Endothelial cell of umbilical vein (primary cell): ENCODE data around the gene SPG7. TPM values are rescaled to one million over a fixed set of nuclear protein-coding genes. Genes with fewer than 3 reads are reported as not detected.

Experiments
- BruUV-seq: library from RNA; stranded (reverse); fragments of 400-500 nt; replicated peaks from 2 replicates; lab custom pipeline; 2021; lab: Mats Ljungman, UMichigan
- CTCF ChIA-PET: fragments of 300-600, 350-600 bp; sonication (Branson Sonifier 250); formaldehyde crosslinking; loops from one replicate; lab custom pipeline; 2021; ENCODE audit warnings: antibody characterized with exemption, inconsistent platforms; lab: Charles Lee
- POLR2A ChIA-PET: fragments of 300-600, 350-600 bp; sonication (Branson Sonifier 250); formaldehyde crosslinking; loops from one replicate; lab custom pipeline; 2021; ENCODE audit warnings: antibody characterized with exemption, inconsistent platforms; lab: Charles Lee
- DNase-seq: peaks from one replicate; pipeline ENCODE4 v3.0.0-alpha.2; 2011; ENCODE audit warnings: low read depth, low spot score
- FAIRE-seq: peaks from 2 replicates; lab custom pipeline; 2011; peaks lifted over from hg19 to GRCh38; lab: Jason Lieb, UNC
- H2AFZ ChIP-seq: 2 replicates; pipeline ENCODE4 v1.6.0; 2012; ENCODE audit warnings: low read depth, low read length, control low read depth, inconsistent platforms
- H3K27ac ChIP-seq: 2 replicates; pipeline ENCODE4 v1.5.1; 2011; ENCODE audit warnings: low read depth, mild to moderate bottlenecking, control low read depth, low read length, moderate library complexity; ENCODE audit not compliant: insufficient read depth
- H3K27me3 ChIP-seq, 2 experiments: 2 replicates each; pipeline versions ENCODE4 v1.6.0 to v1.6.1; 2011; ENCODE audit warnings: low read length in 2 of 2, mixed read lengths in 1 of 2; ENCODE audit not compliant: control insufficient read depth in 2 of 2, insufficient read depth in 2 of 2
- H3K36me3 ChIP-seq, 2 experiments: 2 replicates in 1 of 2; 3 replicates in 1 of 2; pipeline ENCODE4 v1.5.1; 2011; ENCODE audit warnings: low read length in 2 of 2, mild to moderate bottlenecking in 1 of 2, moderate library complexity in 1 of 2; ENCODE audit not compliant: control insufficient read depth in 2 of 2, insufficient read depth in 2 of 2; ENCODE audit errors: extremely low read depth in 1 of 2
- H3K4me1 ChIP-seq: 3 replicates; pipeline ENCODE4 v1.5.1; 2011; ENCODE audit warnings: mild to moderate bottlenecking, low read length; ENCODE audit not compliant: control insufficient read depth, insufficient read depth; ENCODE audit errors: extremely low read depth
- H3K4me2 ChIP-seq: 2 replicates; pipeline ENCODE4 v1.6.1; 2011; ENCODE audit warnings: low read length, control low read depth, mixed read lengths; ENCODE audit not compliant: insufficient read depth
- H3K4me3 ChIP-seq, 3 experiments: fragments of 200-600 bp in 1 of 3; sonication (generic), shearing (Covaris generic) in 1 of 3; replicated peaks in 1 of 3; 2 replicates each; pipeline ENCODE4 v1.5.1; 2011 to 2016; ENCODE audit warnings: control low read depth in 3 of 3, low read length in 3 of 3, mild to moderate bottlenecking in 2 of 3, inconsistent platforms in 1 of 3, low read depth in 1 of 3, moderate library complexity in 1 of 3; ENCODE audit not compliant: insufficient read depth in 1 of 3
- H3K79me2 ChIP-seq: 2 replicates; pipeline ENCODE4 v1.6.0; 2012; ENCODE audit warnings: low read length, inconsistent platforms; ENCODE audit not compliant: control insufficient read depth, insufficient read depth
- H3K9ac ChIP-seq: replicated peaks from 2 replicates; pipeline ENCODE3; 2011; ENCODE audit warnings: low read length, control low read depth; ENCODE audit not compliant: insufficient read depth; ENCODE audit errors: extremely low read depth
- H3K9me1 ChIP-seq: replicated peaks from 3 replicates; pipeline ENCODE4 v1.6.0; 2011; ENCODE audit warnings: mild to moderate bottlenecking, low read length; ENCODE audit not compliant: control insufficient read depth, insufficient read depth; ENCODE audit errors: extremely low read depth
- H3K9me3 ChIP-seq: replicated peaks from 2 replicates; pipeline ENCODE4 v1.5.1; 2012; ENCODE audit warnings: low read length, inconsistent platforms; ENCODE audit not compliant: control insufficient read depth, insufficient read depth
- H4K20me1 ChIP-seq: replicated peaks from 2 replicates; pipeline ENCODE3; 2011; ENCODE audit warnings: mild to moderate bottlenecking, low read length; ENCODE audit not compliant: control insufficient read depth, insufficient read depth; ENCODE audit errors: extremely low read depth
- EZH2 ChIP-seq: IDR thresholded peaks from 2 replicates; pipeline ENCODE4 v1.6.1; 2012; ENCODE audit warnings: borderline replicate concordance, low read depth, mild to moderate bottlenecking, moderate library complexity, low read length, inconsistent platforms; ENCODE audit not compliant: severe bottlenecking
- FOS ChIP-seq: IDR thresholded peaks from 2 replicates; pipeline ENCODE4 v1.6.1; 2011; ENCODE audit warnings: mild to moderate bottlenecking, low read length, moderate library complexity, borderline replicate concordance; ENCODE audit not compliant: insufficient read depth
- GATA2 ChIP-seq: IDR thresholded peaks from 2 replicates; pipeline ENCODE4 v1.7.0; 2011; ENCODE audit warnings: low read depth, mild to moderate bottlenecking, moderate library complexity, mixed read lengths, low read length; ENCODE audit not compliant: insufficient read length, insufficient read depth
- JUN ChIP-seq: IDR thresholded peaks from 2 replicates; pipeline ENCODE4 v1.6.1; 2011; ENCODE audit warnings: borderline replicate concordance, low read depth; ENCODE audit not compliant: insufficient read length, insufficient read depth
- MAX ChIP-seq: IDR thresholded peaks from 2 replicates; pipeline ENCODE4 v1.6.1; 2011; ENCODE audit not compliant: insufficient read depth, insufficient read length
- MYC ChIP-seq: IDR thresholded peaks from one replicate; pipeline ENCODE4 v1.6.1; 2011; ENCODE audit warnings: mild to moderate bottlenecking, low read depth, low read length
- POLR2A ChIP-seq: IDR thresholded peaks from 2 replicates; pipeline ENCODE4 v1.6.1; 2012; ENCODE audit warnings: low read depth, mild to moderate bottlenecking, control low read depth, low read length
- POLR2AphosphoS5 ChIP-seq: IDR thresholded peaks from 2 replicates; pipeline ENCODE4 v1.6.1; 2012; ENCODE audit warnings: low read depth, mild to moderate bottlenecking, control low read depth, low read length, moderate library complexity; ENCODE audit not compliant: insufficient read depth
- dilution Hi-C: fragments of 300-500 bp; cut with MboI; formaldehyde crosslinking; loops from one replicate; pipeline ENCODE4 v1.15.0; 2019; ENCODE audit warnings: low sequenced_read_pairs; ENCODE audit not compliant: extremely low pct_ligation_motif_present
- intact Hi-C: fragments of 100-400 bp; cut with micrococcal nuclease; formaldehyde crosslinking; loops from one replicate; pipeline ENCODE4 v1.10.0; 2022
- polyA plus RNA-seq, 4 experiments: library from polyadenylated mRNA; depleted of rRNA in 3 of 4; stranded (reverse) in 3 of 4; unstranded in 1 of 4; fragments of >200 nt; gene quantifications; 2 replicates each; pipeline versions ENCODE4 v1.2.1 to v1.2.3, GENCODE V29; 2011 to 2012; ENCODE audit warnings: missing spikeins in 1 of 4
- total RNA-seq: library from RNA; stranded (reverse); gene quantifications from 2 replicates; pipeline ENCODE4 v1.2.3, GENCODE V29; 2021
- TF ChIP-seq, protein P1 (sequence below), 2 donors: IDR thresholded peaks; 1 replicate in 1 of 2; 2 replicates in 1 of 2; pipeline ENCODE4 v1.5.1; 2011; ENCODE audit warnings: low read length in 2 of 2, mild to moderate bottlenecking in 2 of 2, moderate library complexity in 2 of 2, control low read depth in 1 of 2, inconsistent platforms in 1 of 2, low read depth in 1 of 2; ENCODE audit not compliant: insufficient read depth in 1 of 2; ENCODE audit errors: extremely low read depth in 1 of 2

Gene SPG7
- total and polyA plus RNA-seq, 2 donors (not counting 3 experiments of a cell fraction or from before 2014, with no cell fraction given): 90.2 to 146 TPM

- no peaks in the 10 kb centered on the region for H3K79me2 ChIP-seq
- H3K4me3 ChIP-seq: no peak overlapping the region
- H3K4me1 ChIP-seq: peaks cover 9% of the 10 kb centered on the region
- H3K9me3 ChIP-seq: no peaks in the 10 kb centered on the region
- FAIRE-seq (no peak), DNase-seq (no peak)
- intact Hi-C loops (loop anchor here (10.0 kb wide), 1 partner anchor 153 kb away; the partner anchor contains the start of genes VPS9D1 and ZNF276), dilution Hi-C loops (no loop called here)
- no peak overlapping the region for H3K27ac ChIP-seq
- peaks cover 0 to 1% of the 10 kb centered on the region in 2 experiments for H3K27me3 ChIP-seq
- H3K4me2 ChIP-seq: no peak overlapping the region
- H3K9ac ChIP-seq: no peak overlapping the region
- no peaks in the 10 kb centered on the region for H3K36me3 ChIP-seq
- H4K20me1 ChIP-seq: no peaks in the 10 kb centered on the region
- no peaks in the 10 kb centered on the region for H3K9me1 ChIP-seq
- ChIA-PET POLR2A (no interaction called here), CTCF (no interaction called here)
- BruUV-seq: no TSS peak
- no peak overlapping the region for H2AFZ ChIP-seq
- no peak for TF ChIP-seq POLR2AphosphoS5
- no peak for TF ChIP-seq FOS
- TF ChIP-seq POLR2A: no peak
- TF ChIP-seq GATA2: no peak
- TF ChIP-seq JUN: no peak
- TF ChIP-seq MYC: no peak
- no peak for TF ChIP-seq MAX
These were observed 63.9 kb downstream of the SPG7 start for GRCh38 chr16:89572073-89572484.

GRCh38 chr16:89572485-89573205, 64.4 kb downstream of the SPG7 start:
- Histone ChIP-seq H3K4me3 (no peak overlapping the region), H3K27ac (no peak overlapping the region), H2AFZ (no peak overlapping the region), H3K9ac (no peak overlapping the region), H3K27me3 (peaks cover 0 to 1% of the 10 kb centered on the region in 2 experiments), H3K36me3 (no peaks in the 10 kb centered on the region), H3K9me1 (no peaks in the 10 kb centered on the region), H4K20me1 (no peaks in the 10 kb centered on the region), H3K79me2 (no peaks in the 10 kb centered on the region), H3K4me1 (peaks cover 9% of the 10 kb centered on the region), H3K9me3 (no peaks in the 10 kb centered on the region), H3K4me2 (no peak overlapping the region)
- dilution Hi-C loops: no loop called here
- POLR2A ChIA-PET: no interaction called here
- FAIRE-seq (no peak), DNase-seq (no peak)
- BruUV-seq: no TSS peak
- TF ChIP-seq, protein P1, sequence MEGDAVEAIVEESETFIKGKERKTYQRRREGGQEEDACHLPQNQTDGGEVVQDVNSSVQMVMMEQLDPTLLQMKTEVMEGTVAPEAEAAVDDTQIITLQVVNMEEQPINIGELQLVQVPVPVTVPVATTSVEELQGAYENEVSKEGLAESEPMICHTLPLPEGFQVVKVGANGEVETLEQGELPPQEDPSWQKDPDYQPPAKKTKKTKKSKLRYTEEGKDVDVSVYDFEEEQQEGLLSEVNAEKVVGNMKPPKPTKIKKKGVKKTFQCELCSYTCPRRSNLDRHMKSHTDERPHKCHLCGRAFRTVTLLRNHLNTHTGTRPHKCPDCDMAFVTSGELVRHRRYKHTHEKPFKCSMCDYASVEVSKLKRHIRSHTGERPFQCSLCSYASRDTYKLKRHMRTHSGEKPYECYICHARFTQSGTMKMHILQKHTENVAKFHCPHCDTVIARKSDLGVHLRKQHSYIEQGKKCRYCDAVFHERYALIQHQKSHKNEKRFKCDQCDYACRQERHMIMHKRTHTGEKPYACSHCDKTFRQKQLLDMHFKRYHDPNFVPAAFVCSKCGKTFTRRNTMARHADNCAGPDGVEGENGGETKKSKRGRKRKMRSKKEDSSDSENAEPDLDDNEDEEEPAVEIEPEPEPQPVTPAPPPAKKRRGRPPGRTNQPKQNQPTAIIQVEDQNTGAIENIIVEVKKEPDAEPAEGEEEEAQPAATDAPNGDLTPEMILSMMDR (IDR thresholded peaks at IDR 0.05; ENCODE audit: extremely low read depth in 1 of 2, insufficient read depth in 1 of 2, low read depth in 1 of 2, low read length in 2 of 2): no peak
- TF ChIP-seq EZH2 (no peak), JUN (no peak), MAX (no peak), MYC (no peak), POLR2AphosphoS5 (no peak), GATA2 (no peak), FOS (no peak), POLR2A (no peak)
- intact Hi-C loops: loop anchor here (10.0 kb wide), 1 partner anchor 152 kb away; the partner anchor contains the start of genes VPS9D1 and ZNF276
- CTCF ChIA-PET: no interaction called here
